Colonic mucosa (tissue), 4 donors: Measurements from ENCODE around the gene MCM8. TPM values are rescaled to one million over a fixed set of nuclear protein-coding genes. Genes with fewer than 3 reads are reported as not detected.

Source experiments
- DNase-seq: peaks from one replicate; pipeline ENCODE4 v3.0.0-alpha.2; 2020
- H3K27ac ChIP-seq: fragments of 200-600 bp; one replicate; pipeline ENCODE4 v1.8.0; 2021
- H3K27me3 ChIP-seq: fragments of 200-600 bp; one replicate; pipeline ENCODE4 v1.8.0; 2021
- H3K36me3 ChIP-seq: fragments of 200-600 bp; one replicate; pipeline ENCODE4 v1.8.0; 2021
- H3K4me1 ChIP-seq: fragments of 200-600 bp; one replicate; pipeline ENCODE4 v1.8.0; 2021; ENCODE audit warnings: mild to moderate bottlenecking
- H3K4me3 ChIP-seq: fragments of 200-600 bp; one replicate; pipeline ENCODE4 v1.8.0; 2021
- H3K9ac ChIP-seq, 2 donors: one replicate each; pipeline ENCODE4 v1.7.0; 2013; ENCODE audit warnings: control low read depth in 2 of 2, low read depth in 2 of 2, low read length in 2 of 2
- H3K9me3 ChIP-seq: fragments of 200-600 bp; one replicate; pipeline ENCODE4 v1.8.0; 2021
- CTCF ChIP-seq: fragments of 200-600 bp; IDR thresholded peaks from one replicate; pipeline ENCODE4 v1.8.0; 2022; ENCODE audit warnings: antibody characterized with exemption, mild to moderate bottlenecking
- intact Hi-C: fragments of 100-400 bp; cut with DNase I; formaldehyde crosslinking; loops from one replicate; pipeline ENCODE4 v1.14.1; 2022
- total RNA-seq, 2 donors: library from RNA; stranded (reverse); fragmentation: NEBNext Ultra II Directional in 1 of 2; extraction: Animal tissue kit (Norgen Biotek cat#: 25700) in 1 of 2; gene quantifications; one replicate each; pipeline ENCODE4 v1.2.1, GENCODE V29; 2021
- donor health status: healthy.
- donor health status: DM: no; HTN: no; CAD: no.
- donor health status: DM: no; HTN: no; CAD: no.

The MCM8 gene
- total RNA-seq, 2 donors from 2014 or later, result 5.7 to 18.2 TPM

- Histone ChIP-seq H3K36me3 (no peaks in the 10 kb centered on the region), H3K9ac (no peak overlapping the region), H3K27me3 (no peaks in the 10 kb centered on the region), H3K4me3 (no peak overlapping the region), H3K9me3 (no peaks in the 10 kb centered on the region), H3K27ac (no peak overlapping the region), H3K4me1 (no peaks in the 10 kb centered on the region)
- TF ChIP-seq CTCF, result no peak
- intact Hi-C loops, result no loop called here
- no peak for DNase-seq
Measured at GRCh38 chr20:5969940-5970339, 19.5 kb downstream of the MCM8 start.

- TF ChIP-seq CTCF, result no peak
- intact Hi-C loops, result no loop called here
- no peaks in the 10 kb centered on the region for H3K36me3 ChIP-seq
- no peaks in the 10 kb centered on the region for H3K9me3 ChIP-seq
- no peak for DNase-seq
- H3K4me3 ChIP-seq, result no peak overlapping the region
- no peak overlapping the region for H3K27ac ChIP-seq
- no peaks in the 10 kb centered on the region for H3K27me3 ChIP-seq
- H3K9ac ChIP-seq, result no peak overlapping the region
- no peaks in the 10 kb centered on the region for H3K4me1 ChIP-seq
Measured at GRCh38 chr20:5970381-5970780, 19.9 kb downstream of the MCM8 start.

GRCh38 chr20:5971203-5971602, 20.8 kb downstream of the MCM8 start:
- H3K36me3 ChIP-seq, result no peaks in the 10 kb centered on the region
- no peak for TF ChIP-seq CTCF
- intact Hi-C loops, result no loop called here

GRCh38 chr20:5973172-5973571, 22.7 kb downstream of the MCM8 start:
- Histone ChIP-seq H3K27me3 (no peaks in the 10 kb centered on the region), H3K27ac (no peak overlapping the region), H3K4me1 (no peaks in the 10 kb centered on the region), H3K4me3 (no peak overlapping the region), H3K36me3 (no peaks in the 10 kb centered on the region), H3K9ac (no peak overlapping the region), H3K9me3 (no peaks in the 10 kb centered on the region)
- intact Hi-C loops, result no loop called here
- no peak for TF ChIP-seq CTCF
- DNase-seq, result no peak

More at GRCh38 chr20:5971203-5971602, 20.8 kb downstream of the MCM8 start:
- no peaks in the 10 kb centered on the region for H3K9me3 ChIP-seq
- H3K27me3 ChIP-seq, result no peaks in the 10 kb centered on the region
- no peak overlapping the region for H3K4me3 ChIP-seq
- no peak overlapping the region for H3K27ac ChIP-seq
- no peak for DNase-seq
- no peak overlapping the region for H3K9ac ChIP-seq
- H3K4me1 ChIP-seq, result no peaks in the 10 kb centered on the region

GRCh38 chr20:5973971-5974370, 23.5 kb downstream of the MCM8 start:
- Histone ChIP-seq H3K27me3 (no peaks in the 10 kb centered on the region), H3K9ac (no peak overlapping the region), H3K9me3 (no peaks in the 10 kb centered on the region), H3K36me3 (no peaks in the 10 kb centered on the region), H3K4me3 (no peak overlapping the region), H3K27ac (no peak overlapping the region), H3K4me1 (no peaks in the 10 kb centered on the region)
- no peak for TF ChIP-seq CTCF
- no peak for DNase-seq
- intact Hi-C loops, result no loop called here

GRCh38 chr20:5974531-5974930, 24.1 kb downstream of the MCM8 start:
- intact Hi-C loops, result no loop called here
- H3K9me3 ChIP-seq, result no peaks in the 10 kb centered on the region
- no peaks in the 10 kb centered on the region for H3K36me3 ChIP-seq
- no peaks in the 10 kb centered on the region for H3K4me1 ChIP-seq
- H3K9ac ChIP-seq, result no peak overlapping the region
- H3K27me3 ChIP-seq, result no peaks in the 10 kb centered on the region
- H3K27ac ChIP-seq, result no peak overlapping the region
- H3K4me3 ChIP-seq, result no peak overlapping the region
- TF ChIP-seq CTCF, result no peak
- no peak for DNase-seq
